H9 (cell line): Measurements from ENCODE around the gene DDX39A. TPM values are rescaled to one million over a fixed set of nuclear protein-coding genes. Genes with fewer than 3 reads are reported as not detected.

Experiments
- DNase-seq: peaks from one replicate; pipeline ENCODE4 v3.0.0-alpha.2; 2017
- H2AFZ ChIP-seq: one replicate; pipeline ENCODE4 v1.6.1; 2013; ENCODE audit warnings: mild to moderate bottlenecking, low read length, control low read depth, moderate library complexity
- H2AK5ac ChIP-seq: 2 replicates; pipeline ENCODE4 v1.6.1; 2013; ENCODE audit warnings: low read length, control low read depth, mixed read lengths; ENCODE audit not compliant: insufficient read length
- H2BK120ac ChIP-seq: one replicate; pipeline ENCODE4 v1.6.1; 2013; ENCODE audit warnings: low read depth, mild to moderate bottlenecking, low read length, control low read depth, inconsistent platforms; ENCODE audit not compliant: poor library complexity, severe bottlenecking
- H2BK12ac ChIP-seq: 2 replicates; pipeline ENCODE4 v1.6.1; 2013; ENCODE audit warnings: low read length, control low read depth, mixed read lengths, low read depth; ENCODE audit not compliant: insufficient read length
- H2BK15ac ChIP-seq: 2 replicates; pipeline ENCODE4 v1.6.1; 2013; ENCODE audit warnings: low read depth, low read length, control low read depth
- H2BK20ac ChIP-seq: one replicate; pipeline ENCODE4 v1.6.1; 2013; ENCODE audit warnings: low read depth, mild to moderate bottlenecking, low read length, control low read depth, inconsistent platforms; ENCODE audit not compliant: poor library complexity, severe bottlenecking
- H2BK5ac ChIP-seq: 2 replicates; pipeline ENCODE4 v1.6.1; 2013; ENCODE audit warnings: low read length, control low read depth, mixed read lengths; ENCODE audit not compliant: insufficient read length
- H3K14ac ChIP-seq: 2 replicates; pipeline ENCODE4 v1.6.1; 2013; ENCODE audit warnings: low read length, control low read depth; ENCODE audit not compliant: insufficient read depth
- H3K18ac ChIP-seq: 2 replicates; pipeline ENCODE4 v1.6.1; 2013; ENCODE audit warnings: low read depth, mild to moderate bottlenecking, mixed read lengths, low read length, control low read depth; ENCODE audit not compliant: insufficient read length
- H3K23ac ChIP-seq: 2 replicates; pipeline ENCODE4 v1.6.1; 2013; ENCODE audit warnings: low read length, control low read depth, mixed read lengths, low read depth; ENCODE audit not compliant: insufficient read length
- H3K23me2 ChIP-seq: 2 replicates; pipeline ENCODE4 v1.6.1; 2013; ENCODE audit warnings: low read depth, mild to moderate bottlenecking, mixed read lengths, low read length, control low read depth; ENCODE audit not compliant: insufficient read length, poor library complexity, severe bottlenecking
- H3K27ac ChIP-seq: 2 replicates; pipeline ENCODE4 v1.5.1; 2013; ENCODE audit warnings: low read length, control low read depth, mixed read lengths, low read depth; ENCODE audit not compliant: insufficient read length
- H3K27me3 ChIP-seq: 2 replicates; pipeline ENCODE4 v1.6.1; 2013; ENCODE audit warnings: low read length, control low read depth, inconsistent platforms; ENCODE audit not compliant: insufficient read depth
- H3K4ac ChIP-seq: 2 replicates; pipeline ENCODE4 v1.6.1; 2013; ENCODE audit warnings: low read depth, mild to moderate bottlenecking, control low read depth, inconsistent platforms, low read length, moderate library complexity
- H3K4me1 ChIP-seq: 2 replicates; pipeline ENCODE4 v1.6.1; 2013; ENCODE audit warnings: low read length, control low read depth, inconsistent platforms; ENCODE audit not compliant: insufficient read depth
- H3K4me2 ChIP-seq: 2 replicates; pipeline ENCODE4 v1.6.1; 2013; ENCODE audit warnings: low read length, control low read depth, mixed read lengths; ENCODE audit not compliant: insufficient read length, insufficient read depth
- H3K56ac ChIP-seq: 2 replicates; pipeline ENCODE4 v1.6.1; 2013; ENCODE audit warnings: low read depth, mild to moderate bottlenecking, mixed read lengths, low read length, control low read depth; ENCODE audit not compliant: insufficient read length
- H3K79me1 ChIP-seq: 2 replicates; pipeline ENCODE4 v1.6.1; 2013; ENCODE audit warnings: low read depth, mild to moderate bottlenecking, moderate library complexity, low read length, control low read depth, inconsistent platforms; ENCODE audit not compliant: insufficient read depth, poor library complexity, severe bottlenecking
- H3K79me2 ChIP-seq: 2 replicates; pipeline ENCODE4 v1.6.1; 2013; ENCODE audit warnings: low read length, control low read depth, inconsistent platforms; ENCODE audit not compliant: insufficient read depth
- H3K9ac ChIP-seq: 2 replicates; pipeline ENCODE4 v1.6.1; 2013; ENCODE audit warnings: low read length, control low read depth, mixed read lengths; ENCODE audit not compliant: insufficient read length; ENCODE audit errors: extremely low read depth
- H3K9me3 ChIP-seq: one replicate; pipeline ENCODE4 v1.6.1; 2013; ENCODE audit warnings: low read depth, low read length, inconsistent platforms; ENCODE audit not compliant: control insufficient read depth
- H3T11ph ChIP-seq: one replicate; pipeline ENCODE4 v1.6.1; 2013; ENCODE audit warnings: mild to moderate bottlenecking, low read length, control low read depth, inconsistent platforms
- H4K20me1 ChIP-seq: one replicate; pipeline ENCODE4 v1.6.1; 2013; ENCODE audit not compliant: control insufficient read depth, insufficient read length, insufficient read depth
- H4K5ac ChIP-seq: 2 replicates; pipeline ENCODE4 v1.6.1; 2013; ENCODE audit warnings: low read depth, mild to moderate bottlenecking, mixed read lengths, low read length, control low read depth; ENCODE audit not compliant: insufficient read length
- H4K8ac ChIP-seq: replicated peaks from 2 replicates; pipeline ENCODE4 v1.6.1; 2013; ENCODE audit warnings: low read length, control low read depth, mixed read lengths, low read depth; ENCODE audit not compliant: insufficient read length
- H4K91ac ChIP-seq: 2 replicates; pipeline ENCODE4 v1.6.1; 2013; ENCODE audit warnings: low read depth, mild to moderate bottlenecking, moderate library complexity, mixed read lengths, low read length, control low read depth; ENCODE audit not compliant: insufficient read length
- H3K27ac Mint-ChIP-seq, 3 experiments: 2 replicates in 2 of 3; 3 replicates in 1 of 3; pipeline ENCODE4 v1.8.0; 2020 to 2021; ENCODE audit warnings: mixed read lengths in 3 of 3, mild to moderate bottlenecking in 1 of 3, moderate library complexity in 1 of 3
- H3K27me3 Mint-ChIP-seq: 2 replicates; pipeline ENCODE4 v1.8.0; 2021; ENCODE audit warnings: low read depth, mild to moderate bottlenecking, moderate library complexity, mixed read lengths
- H3K36me3 Mint-ChIP-seq, 3 experiments: 2 replicates in 2 of 3; 3 replicates in 1 of 3; pipeline ENCODE4 v1.8.0; 2020 to 2021; ENCODE audit warnings: low read depth in 3 of 3, mixed read lengths in 3 of 3; ENCODE audit not compliant: insufficient read depth in 1 of 3
- H3K4me1 Mint-ChIP-seq, 2 experiments: 2 replicates each; pipeline ENCODE4 v1.8.0; 2020; ENCODE audit warnings: mixed read lengths in 2 of 2
- H3K4me3 Mint-ChIP-seq, 2 experiments: 2 replicates in 1 of 2; 3 replicates in 1 of 2; pipeline ENCODE4 v1.8.0; 2020 to 2021; ENCODE audit warnings: mild to moderate bottlenecking in 2 of 2, mixed read lengths in 2 of 2, moderate library complexity in 1 of 2
- H3K9me3 Mint-ChIP-seq, 2 experiments: 2 replicates in 1 of 2; 3 replicates in 1 of 2; pipeline ENCODE4 v1.8.0; 2020; ENCODE audit warnings: mild to moderate bottlenecking in 2 of 2, mixed read lengths in 2 of 2, moderate library complexity in 1 of 2
- WGBS: extraction: QIAGEN DNeasy Blood & Tissue Kit; methylation state at CpG from one replicate; pipeline ENCODE4 v1.1.7; 2013; ENCODE audit warnings: missing lambda C conversion rate, low lambda C conversion rate, mixed read lengths; ENCODE audit not compliant: insufficient read length; ENCODE audit errors: extremely low coverage; 5-methylcytosine and 5-hydroxymethylcytosine counted together
- total RNA-seq: library from RNA; stranded (reverse); gene quantifications from 2 replicates; pipeline ENCODE4 v1.2.1, GENCODE V29; 2021
- TF ChIP-seq, protein P1 (sequence below): fragments of 200-600 bp; sonication (generic); conservative IDR thresholded peaks from 3 replicates; pipeline ENCODE4 v1.8.0; 2021; ENCODE audit warnings: antibody characterized with exemption, mild to moderate bottlenecking

The DDX39A gene
- total RNA-seq, 1 experiment from 2014 or later, result 137 TPM

DNA sequence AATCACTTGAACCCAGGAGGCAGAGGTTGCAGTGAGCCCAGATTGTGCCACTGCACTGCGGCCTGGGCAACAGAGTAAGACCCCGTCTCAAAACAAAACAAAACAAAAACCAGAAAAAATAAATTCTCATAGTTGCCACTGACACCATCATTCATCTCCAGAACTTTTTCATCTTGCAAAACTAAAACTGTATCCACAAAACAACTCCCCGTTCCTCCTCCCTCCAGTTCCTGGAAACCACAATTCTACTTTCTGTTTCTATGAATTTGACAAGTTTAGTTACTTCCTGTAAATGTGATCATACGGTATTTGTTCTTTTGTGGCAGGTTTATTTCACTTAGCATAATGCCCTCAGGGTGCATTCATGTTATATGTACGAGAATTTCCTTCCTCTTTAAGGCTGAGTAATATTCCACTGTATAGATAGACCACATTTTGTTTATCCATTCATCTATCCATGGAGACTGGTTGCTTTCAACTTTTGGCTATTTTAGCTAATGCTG lies 51.1 kb downstream of the DDX39A start:
- Histone ChIP-seq H2BK12ac (no peak overlapping the region), H3K27me3 (no peaks in the 10 kb centered on the region), H2AFZ (no peak overlapping the region), H2BK15ac (no peak overlapping the region), H3K56ac (no peak overlapping the region), H3K9ac (no peak overlapping the region), H3K23me2 (peaks cover 4% of the 10 kb centered on the region), H3K4ac (no peak overlapping the region), H3K9me3 (no peaks in the 10 kb centered on the region), H3K18ac (no peak overlapping the region), H2BK5ac (no peak overlapping the region), H3K23ac (no peak overlapping the region), H4K20me1 (no peaks in the 10 kb centered on the region), H4K91ac (no peak overlapping the region), H3K79me2 (no peaks in the 10 kb centered on the region), H4K5ac (no peak overlapping the region), H3K27ac (no peak overlapping the region), H2BK20ac (no peak overlapping the region), H4K8ac (no peak overlapping the region), H3K4me1 (0 out of 2 replicates have a peak, but pooled peaks cover 2% of the 10 kb centered on the region), H2BK120ac (no peak overlapping the region), H3K14ac (no peak overlapping the region), H3K4me2 (no peak overlapping the region), H3T11ph (no peak overlapping the region), H3K79me1 (no peaks in the 10 kb centered on the region), H2AK5ac (no peak overlapping the region)
- Mint-ChIP-seq H3K27ac (no peak overlapping the region), H3K4me3 (no peak overlapping the region), H3K4me1 (peaks cover 15 to 27% of the 10 kb centered on the region in 2 experiments), H3K9me3 (no peaks in the 10 kb centered on the region), H3K36me3 (no peaks in the 10 kb centered on the region), H3K27me3 (no peaks in the 10 kb centered on the region; the same call in 1 of the 2 replicates)
- WGBS, result 100% methylated on average over 1 of the region's 5 CpGs
- no peak for DNase-seq
- TF ChIP-seq, protein P1, sequence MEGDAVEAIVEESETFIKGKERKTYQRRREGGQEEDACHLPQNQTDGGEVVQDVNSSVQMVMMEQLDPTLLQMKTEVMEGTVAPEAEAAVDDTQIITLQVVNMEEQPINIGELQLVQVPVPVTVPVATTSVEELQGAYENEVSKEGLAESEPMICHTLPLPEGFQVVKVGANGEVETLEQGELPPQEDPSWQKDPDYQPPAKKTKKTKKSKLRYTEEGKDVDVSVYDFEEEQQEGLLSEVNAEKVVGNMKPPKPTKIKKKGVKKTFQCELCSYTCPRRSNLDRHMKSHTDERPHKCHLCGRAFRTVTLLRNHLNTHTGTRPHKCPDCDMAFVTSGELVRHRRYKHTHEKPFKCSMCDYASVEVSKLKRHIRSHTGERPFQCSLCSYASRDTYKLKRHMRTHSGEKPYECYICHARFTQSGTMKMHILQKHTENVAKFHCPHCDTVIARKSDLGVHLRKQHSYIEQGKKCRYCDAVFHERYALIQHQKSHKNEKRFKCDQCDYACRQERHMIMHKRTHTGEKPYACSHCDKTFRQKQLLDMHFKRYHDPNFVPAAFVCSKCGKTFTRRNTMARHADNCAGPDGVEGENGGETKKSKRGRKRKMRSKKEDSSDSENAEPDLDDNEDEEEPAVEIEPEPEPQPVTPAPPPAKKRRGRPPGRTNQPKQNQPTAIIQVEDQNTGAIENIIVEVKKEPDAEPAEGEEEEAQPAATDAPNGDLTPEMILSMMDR, result no peak
